Type B pancreatic cell (in vitro differentiated cells): ENCODE measurements around the gene KIAA1671. TPM values are rescaled to one million over a fixed set of nuclear protein-coding genes. Genes with fewer than 3 reads are reported as not detected.

ENCODE experiments used
- DNase-seq: peaks from one replicate; pipeline ENCODE4 v3.0.0; 2021; ENCODE audit warnings: mixed read lengths; ENCODE audit not compliant: unreplicated experiment; ENCODE audit errors: extremely low spot score
- H3K27ac Mint-ChIP-seq: 2 replicates; pipeline ENCODE4 v1.8.0; 2021; ENCODE audit warnings: mild to moderate bottlenecking, mixed read lengths
- H3K27me3 Mint-ChIP-seq: 2 replicates; pipeline ENCODE4 v1.8.0; 2021; ENCODE audit warnings: mixed read lengths
- H3K36me3 Mint-ChIP-seq: 2 replicates; pipeline ENCODE4 v1.8.0; 2021; ENCODE audit warnings: mixed read lengths
- H3K4me1 Mint-ChIP-seq: one replicate; pipeline ENCODE4 v1.8.0; 2021; ENCODE audit warnings: mixed read lengths; ENCODE audit not compliant: unreplicated experiment
- H3K4me3 Mint-ChIP-seq: 2 replicates; pipeline ENCODE4 v1.8.0; 2021; ENCODE audit warnings: mild to moderate bottlenecking, mixed read lengths
- H3K9me3 Mint-ChIP-seq: 2 replicates; pipeline ENCODE4 v1.8.0; 2021; ENCODE audit warnings: mixed read lengths
- CTCF ChIP-seq: fragments of 200-600 bp; sonication (generic); conservative IDR thresholded peaks from 2 replicates; pipeline ENCODE4 v1.5.0; 2021; ENCODE audit warnings: antibody characterized with exemption, mild to moderate bottlenecking
- total RNA-seq: library from RNA; stranded (reverse); gene quantifications from 2 replicates; pipeline ENCODE4 v1.2.1, GENCODE V29; 2021; ENCODE audit warnings: low replicate concordance

KIAA1671 gene
- total RNA-seq, 1 donor from 2014 or later, result 22.9 TPM

GRCh38 chr22:25167834-25168601 lies 215.5 kb downstream of the KIAA1671 start:
- no peak for TF ChIP-seq CTCF
- H3K9me3 Mint-ChIP-seq, result no peaks in the 10 kb centered on the region
- H3K36me3 Mint-ChIP-seq, result no peaks in the 10 kb centered on the region
- H3K27me3 Mint-ChIP-seq, result no peaks in the 10 kb centered on the region
- H3K27ac Mint-ChIP-seq, result no peak overlapping the region
- no peak for DNase-seq
- H3K4me1 Mint-ChIP-seq, result peaks cover 25% of the 10 kb centered on the region
- H3K4me3 Mint-ChIP-seq, result no peak overlapping the region

GRCh38 chr22:25169278-25170031 lies 216.9 kb downstream of the KIAA1671 start:
- H3K4me1 Mint-ChIP-seq, result peaks cover 25% of the 10 kb centered on the region
- H3K36me3 Mint-ChIP-seq, result no peaks in the 10 kb centered on the region
- H3K27me3 Mint-ChIP-seq, result no peaks in the 10 kb centered on the region
- DNase-seq, result no peak
- no peak overlapping the region for H3K4me3 Mint-ChIP-seq
- no peak for TF ChIP-seq CTCF
- H3K9me3 Mint-ChIP-seq, result no peaks in the 10 kb centered on the region
- H3K27ac Mint-ChIP-seq, result no peak overlapping the region

DNA sequence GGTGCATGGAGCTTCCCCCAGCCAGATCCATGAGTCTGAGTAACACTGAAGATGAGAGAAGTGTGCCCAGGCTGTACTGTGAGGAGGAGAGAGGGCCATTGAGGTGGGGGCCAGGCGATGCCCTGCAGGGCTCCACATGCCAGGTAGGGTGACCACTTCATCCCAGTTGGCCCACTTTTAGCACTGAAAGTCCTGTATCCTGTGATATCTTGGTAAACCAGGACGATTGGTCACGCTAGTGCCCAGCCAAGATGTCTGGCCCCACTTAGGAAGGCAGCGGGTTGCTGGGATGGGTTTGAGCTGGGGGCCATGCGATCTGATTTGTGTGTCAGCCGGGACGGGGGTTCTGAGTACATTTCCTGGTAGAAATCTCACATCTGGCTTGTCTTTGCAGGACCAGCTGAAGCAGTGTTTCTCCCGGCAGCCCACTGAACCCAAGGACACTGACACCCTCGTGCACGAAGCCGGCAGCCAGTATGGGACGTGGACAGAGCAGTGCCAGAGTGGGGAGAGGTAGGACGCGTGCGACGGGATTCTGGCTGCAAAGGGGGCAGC lies 218.0 kb downstream of the KIAA1671 start:
- Mint-ChIP-seq H3K27ac (no peak overlapping the region), H3K27me3 (no peaks in the 10 kb centered on the region), H3K4me3 (no peak overlapping the region), H3K36me3 (no peaks in the 10 kb centered on the region), H3K4me1 (peaks cover 16% of the 10 kb centered on the region), H3K9me3 (no peaks in the 10 kb centered on the region)
- DNase-seq, result no peak
- TF ChIP-seq CTCF, result no peak

- no peak overlapping the region for H3K4me3 Mint-ChIP-seq
- no peaks in the 10 kb centered on the region for H3K9me3 Mint-ChIP-seq
- H3K27ac Mint-ChIP-seq, result no peak overlapping the region
- H3K4me1 Mint-ChIP-seq, result peaks cover 4% of the 10 kb centered on the region
- peaks cover under 1% of the 10 kb centered on the region for H3K36me3 Mint-ChIP-seq
- no peaks in the 10 kb centered on the region for H3K27me3 Mint-ChIP-seq
- peak; percentile 36 for TF ChIP-seq CTCF
- DNase-seq, result no peak
Observed at GRCh38 chr22:25172153-25172552, 219.6 kb downstream of the KIAA1671 start.

DNA sequence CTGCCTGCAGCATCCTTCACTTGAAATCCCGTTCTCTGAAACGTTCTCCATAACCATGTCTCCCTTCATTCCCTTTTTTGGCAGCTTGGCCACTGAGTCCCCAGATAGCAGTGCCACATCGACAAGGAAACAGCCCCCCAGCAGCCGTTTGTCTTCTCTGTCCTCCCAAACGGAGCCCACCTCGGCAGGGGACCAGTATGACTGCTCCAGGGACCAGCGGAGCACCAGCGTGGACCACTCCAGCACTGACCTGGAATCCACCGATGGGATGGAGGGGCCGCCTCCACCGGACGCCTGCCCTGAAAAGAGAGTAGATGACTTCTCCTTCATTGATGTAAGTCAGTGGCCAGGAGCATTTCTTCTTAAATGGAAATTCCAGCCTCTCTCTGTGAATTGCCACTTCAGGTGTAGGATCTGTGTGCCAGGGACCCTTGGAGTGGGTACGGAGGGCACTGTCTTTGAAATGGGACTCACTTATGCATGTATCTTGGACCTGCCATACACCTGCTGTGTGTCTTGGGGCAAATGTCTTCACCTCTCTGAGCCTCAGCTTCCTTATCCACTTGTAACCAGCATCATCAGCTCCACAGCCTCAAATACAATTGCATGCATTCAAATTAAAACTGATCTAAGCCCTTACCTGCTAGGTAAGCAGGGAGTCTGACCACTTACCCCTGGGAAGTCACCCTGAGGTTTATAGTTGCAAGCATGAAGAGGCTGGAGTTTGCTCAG lies 221.8 kb downstream of the KIAA1671 start:
- Mint-ChIP-seq H3K9me3 (no peaks in the 10 kb centered on the region), H3K27ac (no peak overlapping the region), H3K36me3 (peaks cover 5% of the 10 kb centered on the region), H3K4me1 (no peaks in the 10 kb centered on the region), H3K27me3 (no peaks in the 10 kb centered on the region), H3K4me3 (no peak overlapping the region)
- TF ChIP-seq CTCF, result no peak
- DNase-seq, result no peak
